Neutrophil (primary cell): ENCODE results near the gene NMB.

Experiments
- H3K27ac ChIP-seq: fragments of 200-600 bp; sonication (generic); 2 replicates; pipeline ENCODE4 v1.5.1; 2016; ENCODE audit warnings: mild to moderate bottlenecking, moderate library complexity
- H3K27me3 ChIP-seq: fragments of 200-600 bp; sonication (generic); 2 replicates; pipeline ENCODE4 v1.6.0; 2016; ENCODE audit warnings: mild to moderate bottlenecking
- H3K36me3 ChIP-seq: fragments of 200-600 bp; sonication (generic); 2 replicates; pipeline ENCODE4 v1.5.1; 2017
- H3K4me1 ChIP-seq, 2 experiments: fragments of 200-600 bp in 1 of 2; sonication (generic) in 1 of 2; 1 replicate in 1 of 2; 2 replicates in 1 of 2; pipeline versions ENCODE4 v1.5.1 to v1.6.1; 2013 to 2016; ENCODE audit warnings: low read depth in 1 of 2, low read length in 1 of 2, mild to moderate bottlenecking in 1 of 2, moderate library complexity in 1 of 2; ENCODE audit not compliant: control insufficient read depth in 1 of 2, insufficient read depth in 1 of 2
- H3K4me3 ChIP-seq, 2 experiments: fragments of 200-600 bp in 1 of 2; sonication (generic) in 1 of 2; 1 replicate in 1 of 2; 2 replicates in 1 of 2; pipeline ENCODE4 v1.5.1; 2013 to 2016; ENCODE audit warnings: low read depth in 1 of 2, low read length in 1 of 2, mild to moderate bottlenecking in 1 of 2, moderate library complexity in 1 of 2
- H3K9me3 ChIP-seq: fragments of 200-600 bp; sonication (generic); 2 replicates; pipeline ENCODE4 v1.5.1; 2016
- CTCF ChIP-seq: fragments of 200-600 bp; sonication (generic); IDR thresholded peaks from 2 replicates; pipeline ENCODE4 v1.5.1; 2016; ENCODE audit warnings: antibody characterized with exemption

Gene NMB

GRCh38 chr15:84681831-84682230 is 23.8 kb upstream of the NMB start:
- H3K36me3 ChIP-seq = peaks cover 56% of the 10 kb centered on the region
- no peaks in the 10 kb centered on the region for H3K9me3 ChIP-seq
- TF ChIP-seq CTCF = no peak
- no peaks in the 10 kb centered on the region for H3K4me1 ChIP-seq
- H3K27ac ChIP-seq = peak overlapping the region; percentile 48
- no peaks in the 10 kb centered on the region for H3K27me3 ChIP-seq
- no peak overlapping the region for H3K4me3 ChIP-seq

DNA sequence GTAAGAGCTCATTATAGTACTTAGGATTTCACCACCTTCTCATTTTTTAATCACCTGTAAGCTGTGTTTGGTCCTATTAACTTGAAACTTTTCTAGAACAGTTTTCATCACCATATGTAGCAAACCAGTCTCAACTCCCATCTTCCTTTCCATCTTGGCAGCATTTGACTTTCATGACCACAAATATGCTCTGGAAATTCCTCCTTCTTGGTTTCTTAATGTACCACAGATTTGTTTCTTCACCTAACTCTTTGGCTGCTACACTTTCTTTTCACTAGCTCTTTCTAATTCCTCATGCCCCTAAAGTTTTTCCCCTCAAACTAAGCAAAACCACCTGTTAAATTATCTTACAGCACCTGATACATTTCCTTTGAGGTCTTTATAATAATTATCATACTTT is 13.2 kb upstream of the NMB start:
- TF ChIP-seq CTCF = no peak
- Histone ChIP-seq H3K36me3 (peaks cover 75% of the 10 kb centered on the region), H3K27ac (no peak overlapping the region), H3K27me3 (no peaks in the 10 kb centered on the region), H3K4me1 (no peaks in the 10 kb centered on the region), H3K9me3 (no peaks in the 10 kb centered on the region), H3K4me3 (no peak overlapping the region)

DNA sequence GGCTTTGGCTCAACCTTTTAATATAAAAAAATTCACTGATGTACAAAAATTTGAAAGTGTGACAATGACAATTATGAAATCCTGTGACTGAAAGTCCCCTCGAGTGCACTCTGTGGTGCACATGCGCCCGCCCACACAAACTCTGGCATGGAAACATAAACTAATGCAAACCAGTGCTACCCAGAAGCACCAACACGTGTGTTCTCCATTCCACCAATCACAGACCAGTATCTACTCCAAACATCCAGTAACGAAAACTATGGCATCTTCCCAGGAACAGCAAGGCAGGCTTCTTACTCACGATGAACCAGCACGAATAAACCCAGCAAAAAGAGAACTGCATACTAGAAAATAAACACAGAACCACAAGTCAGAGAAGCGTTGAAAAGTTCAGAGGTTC is 11.7 kb upstream of the NMB start:
- Histone ChIP-seq H3K4me3 (no peak overlapping the region), H3K27ac (no peak overlapping the region), H3K36me3 (peaks cover 81% of the 10 kb centered on the region), H3K9me3 (no peaks in the 10 kb centered on the region), H3K27me3 (no peaks in the 10 kb centered on the region), H3K4me1 (no peaks in the 10 kb centered on the region)
- no peak for TF ChIP-seq CTCF

GRCh38 chr15:84668221-84668982 is 10.4 kb upstream of the NMB start:
- Histone ChIP-seq H3K27me3 (no peaks in the 10 kb centered on the region), H3K36me3 (peaks cover 81% of the 10 kb centered on the region), H3K4me3 (no peak overlapping the region), H3K9me3 (no peaks in the 10 kb centered on the region), H3K4me1 (no peaks in the 10 kb centered on the region), H3K27ac (no peak overlapping the region)
- no peak for TF ChIP-seq CTCF

DNA sequence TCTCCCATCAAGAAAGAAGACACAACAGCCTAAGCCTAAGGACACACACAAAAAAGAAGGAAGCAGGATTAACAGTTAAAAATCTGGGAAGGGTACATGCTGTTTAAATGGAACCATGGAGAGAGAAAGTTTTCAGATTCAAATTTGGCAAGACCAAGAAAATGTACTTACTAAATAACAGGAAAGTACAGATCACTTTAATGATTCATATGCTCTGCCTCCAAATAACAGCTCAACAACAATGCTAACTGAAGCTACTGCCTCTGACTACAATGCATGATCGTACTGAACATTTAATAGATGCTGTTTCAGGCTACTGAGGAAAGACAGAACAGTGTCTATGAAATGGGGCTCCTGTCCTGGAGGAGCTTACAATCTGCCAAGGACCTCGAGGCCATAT is 8.4 kb upstream of the NMB start:
- Histone ChIP-seq H3K4me3 (no peak overlapping the region), H3K36me3 (peaks cover 70% of the 10 kb centered on the region), H3K27me3 (no peaks in the 10 kb centered on the region), H3K27ac (no peak overlapping the region), H3K4me1 (no peaks in the 10 kb centered on the region), H3K9me3 (no peaks in the 10 kb centered on the region)
- no peak for TF ChIP-seq CTCF
